GM12864 (cell line): ENCODE results near the gene SLC9A3.

Experiments
- DNase-seq: peaks from one replicate; pipeline ENCODE4 v3.0.0-alpha.2; 2011; ENCODE audit warnings: low read depth
- H3K4me3 ChIP-seq: 2 replicates; pipeline ENCODE4 v1.5.1; 2011; ENCODE audit warnings: mild to moderate bottlenecking, low read depth, low read length, control low read depth
- CTCF ChIP-seq: IDR thresholded peaks from 2 replicates; pipeline ENCODE4 v1.5.1; 2011; ENCODE audit warnings: low read depth, mild to moderate bottlenecking, moderate library complexity, low read length, control low read depth, inconsistent platforms; ENCODE audit errors: missing control alignments

SLC9A3 gene

DNA sequence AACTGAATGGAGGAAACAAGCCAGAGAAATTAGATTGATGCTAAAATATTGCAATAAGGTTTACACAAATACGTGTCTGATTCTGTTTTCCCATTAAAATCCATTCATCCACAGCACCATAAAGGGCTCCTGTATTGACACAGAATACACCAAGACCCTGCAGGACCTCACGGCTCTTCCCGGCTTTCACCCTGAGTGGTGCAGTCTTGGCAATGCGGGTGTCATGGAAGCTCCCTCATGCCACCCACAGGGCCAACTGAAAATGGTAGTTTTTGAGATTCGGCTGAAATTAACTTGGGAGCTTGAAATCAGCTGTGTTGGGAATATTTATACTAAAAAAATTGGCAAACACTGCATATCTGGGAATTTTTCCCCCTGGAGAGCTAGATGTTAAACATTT lies 98.5 kb downstream of the SLC9A3 start:
- no peak overlapping the region for H3K4me3 ChIP-seq
- no peak for DNase-seq
- TF ChIP-seq CTCF: no peak

- H3K4me3 ChIP-seq: no peak overlapping the region
- no peak for TF ChIP-seq CTCF
- DNase-seq: peak; percentile 71
These were observed 99.7 kb downstream of the SLC9A3 start for GRCh38 chr5:424301-425110.

- no peak for DNase-seq
- no peak overlapping the region for H3K4me3 ChIP-seq
- no peak for TF ChIP-seq CTCF
These were observed 100.5 kb downstream of the SLC9A3 start for GRCh38 chr5:423626-424261.

- no peak for DNase-seq
- no peak for TF ChIP-seq CTCF
- no peak overlapping the region for H3K4me3 ChIP-seq
These were observed 101.0 kb downstream of the SLC9A3 start for GRCh38 chr5:423233-423565.

GRCh38 chr5:422323-423232 lies 101.7 kb downstream of the SLC9A3 start:
- no peak overlapping the region for H3K4me3 ChIP-seq
- no peak for DNase-seq
- TF ChIP-seq CTCF: no peak

- no peak for DNase-seq
- H3K4me3 ChIP-seq: no peak overlapping the region
- TF ChIP-seq CTCF: no peak
These were observed 102.3 kb downstream of the SLC9A3 start for GRCh38 chr5:421901-422300.
